Ovary (tissue), 3 donors: ENCODE data around the gene HRH2.

Source experiments
- CTCF ChIP-seq, 3 donors: fragments of 450-650 bp in 2 of 3; fragments of 200-600 bp in 1 of 3; IDR thresholded peaks; one replicate each; pipeline versions ENCODE4 v1.5.1 to v1.8.0; 2016 to 2022; ENCODE audit warnings: antibody characterized with exemption in 3 of 3, mild to moderate bottlenecking in 1 of 3
- POLR2A ChIP-seq: fragments of 450-650 bp; IDR thresholded peaks from one replicate; pipeline ENCODE4 v1.6.1; 2017; ENCODE audit warnings: antibody characterized with exemption, mild to moderate bottlenecking, moderate library complexity
- donor health status: DM: no; HTN: no; CAD: no.

- no peak for TF ChIP-seq CTCF (IDR thresholded peaks at IDR 0.05)
- TF ChIP-seq POLR2A: no peak
Measured at GRCh38 chr5:175674731-175675346, 17.0 kb downstream of the HRH2 start.
